Left lung (tissue), 10 donors: ENCODE measurements around the gene ALPK1. TPM values are rescaled to one million over a fixed set of nuclear protein-coding genes. Genes with fewer than 3 reads are reported as not detected.
A peak's percentile ranks its signal among the peaks of the same experiment; 100 is the strongest.

ENCODE experiments used
- ATAC-seq: fragments of 200-7000 bp; cut with Tn5 transposase; one replicate; pipeline ENCODE4 v1.9.1; 2020; ENCODE audit warnings: moderate library complexity
- DNase-seq, 4 donors: peaks; one replicate each; pipeline ENCODE4 v3.0.0-alpha.2; 2013 to 2020
- H3K27ac ChIP-seq, 2 donors: fragments of 200-600 bp; sonication (generic) in 1 of 2; one replicate each; pipeline versions ENCODE4 v1.5.0 to v1.8.0; 2020 to 2021
- H3K27me3 ChIP-seq, 2 donors: fragments of 200-600 bp; sonication (generic) in 1 of 2; one replicate each; pipeline versions ENCODE4 v1.5.0 to v1.8.0; 2020 to 2021
- H3K36me3 ChIP-seq, 2 donors: fragments of 200-600 bp; sonication (generic) in 1 of 2; one replicate each; pipeline versions ENCODE4 v1.5.0 to v1.8.0; 2020 to 2021
- H3K4me1 ChIP-seq, 2 donors: fragments of 200-600 bp; one replicate each; pipeline ENCODE4 v1.8.0; 2021
- H3K4me3 ChIP-seq, 2 donors: fragments of 200-600 bp; sonication (generic) in 1 of 2; one replicate each; pipeline versions ENCODE4 v1.5.0 to v1.8.0; 2020 to 2021; ENCODE audit warnings: mild to moderate bottlenecking in 1 of 2
- H3K9me3 ChIP-seq, 2 donors: fragments of 200-600 bp; sonication (generic) in 1 of 2; one replicate each; pipeline versions ENCODE4 v1.5.0 to v1.8.0; 2020 to 2021
- CTCF ChIP-seq, 2 donors: fragments of 200-600 bp; sonication (generic) in 1 of 2; IDR thresholded peaks; one replicate each; pipeline versions ENCODE4 v1.5.0 to v1.8.0; 2021; ENCODE audit warnings: antibody characterized with exemption in 2 of 2
- intact Hi-C, 2 donors: fragments of 100-400 bp; cut with DNase I; formaldehyde crosslinking; loops; one replicate each; pipeline versions ENCODE4 v1.11.2 to v1.14.2; 2022
- polyA plus RNA-seq, 6 donors: library from polyadenylated mRNA; unstranded; fragments of 120-200 nt; gene quantifications; one replicate each; pipeline ENCODE4 v1.2.1, GENCODE V29; 2013; ENCODE audit not compliant: insufficient read length in 6 of 6
- total RNA-seq, 2 donors: library from RNA; stranded (reverse); fragmentation: NEBNext Ultra II Directional; extraction: Animal tissue kit (Norgen Biotek cat#: 25700); gene quantifications; one replicate each; pipeline ENCODE4 v1.2.1, GENCODE V29; 2021
- donor health status: DM: no; HTN: yes; CAD: no.
- donor health status: DM: no; HTN: no; CAD: no.

Gene ALPK1
- total and polyA plus RNA-seq, 8 donors, result 16.3 to 38.5 (median 22.1) TPM

GRCh38 chr4:112341033-112341432 lies 43.9 kb downstream of the ALPK1 start:
- no peak for ATAC-seq
- intact Hi-C loops, result no loop called here

GRCh38 chr4:112343330-112344080 lies 46.3 kb downstream of the ALPK1 start:
- TF ChIP-seq CTCF (IDR thresholded peaks at IDR 0.05), result no peak
- H3K9me3 ChIP-seq, result no peaks in the 10 kb centered on the region
- H3K36me3 ChIP-seq, result no peaks in the 10 kb centered on the region
- no peak overlapping the region for H3K27ac ChIP-seq
- H3K4me1 ChIP-seq, result peaks cover 0 to 7% of the 10 kb centered on the region in 2 donors
- ATAC-seq (no peak), DNase-seq (peak in 1 of 4 donors; percentile 10)
- no peak overlapping the region for H3K4me3 ChIP-seq
- intact Hi-C loops, result no loop called here
- no peaks in the 10 kb centered on the region for H3K27me3 ChIP-seq

More at GRCh38 chr4:112341033-112341432, 43.9 kb downstream of the ALPK1 start:
- no peak overlapping the region for H3K27ac ChIP-seq
- H3K9me3 ChIP-seq, result no peaks in the 10 kb centered on the region
- H3K4me1 ChIP-seq, result no peaks in the 10 kb centered on the region
- no peak overlapping the region for H3K4me3 ChIP-seq
- no peaks in the 10 kb centered on the region for H3K27me3 ChIP-seq
- DNase-seq, result no peak
- no peaks in the 10 kb centered on the region for H3K36me3 ChIP-seq
- TF ChIP-seq CTCF (IDR thresholded peaks at IDR 0.05), result no peak

GRCh38 chr4:112348488-112349158 lies 51.5 kb downstream of the ALPK1 start:
- no peak overlapping the region for H3K27ac ChIP-seq
- no peak for TF ChIP-seq CTCF (IDR thresholded peaks at IDR 0.05)
- DNase-seq, result peak in 2 of 4 donors; percentile 76 to 85
- H3K4me3 ChIP-seq, result no peak overlapping the region
- no peaks in the 10 kb centered on the region for H3K36me3 ChIP-seq
- H3K27me3 ChIP-seq, result no peaks in the 10 kb centered on the region
- no peaks in the 10 kb centered on the region for H3K9me3 ChIP-seq
- ATAC-seq, result peak; percentile 73
- intact Hi-C loops, result no loop called here
- H3K4me1 ChIP-seq, result peaks cover 0 to 9% of the 10 kb centered on the region in 2 donors

- intact Hi-C loops, result no loop called here
- peaks cover 0 to 20% of the 10 kb centered on the region in 2 donors for H3K36me3 ChIP-seq
- H3K4me1 ChIP-seq, result peaks cover 0 to 9% of the 10 kb centered on the region in 2 donors
- H3K9me3 ChIP-seq, result peaks cover 0 to 7% of the 10 kb centered on the region in 2 donors
- no peaks in the 10 kb centered on the region for H3K27me3 ChIP-seq
- H3K4me3 ChIP-seq, result no peak overlapping the region
- ATAC-seq, result no peak
- TF ChIP-seq CTCF (IDR thresholded peaks at IDR 0.05), result no peak
- no peak for DNase-seq
- H3K27ac ChIP-seq, result no peak overlapping the region
These were observed 55.6 kb downstream of the ALPK1 start for GRCh38 chr4:112352736-112353135.

- peaks cover 0 to 7% of the 10 kb centered on the region in 2 donors for H3K9me3 ChIP-seq
- H3K4me3 ChIP-seq, result no peak overlapping the region
- DNase-seq (peak in 1 of 4 donors; percentile 77), ATAC-seq (no peak)
- no peaks in the 10 kb centered on the region for H3K27me3 ChIP-seq
- intact Hi-C loops, result no loop called here
- no peak for TF ChIP-seq CTCF (IDR thresholded peaks at IDR 0.05)
- H3K4me1 ChIP-seq, result no peaks in the 10 kb centered on the region
- no peak overlapping the region for H3K27ac ChIP-seq
- peaks cover 0 to 40% of the 10 kb centered on the region in 2 donors for H3K36me3 ChIP-seq
These were observed 58.5 kb downstream of the ALPK1 start for GRCh38 chr4:112355662-112356061.
